ENCODE measurements around the gene KRT31. TPM values are rescaled to one million over a fixed set of nuclear protein-coding genes. Genes with fewer than 3 reads are reported as not detected.

The KRT31 gene
- total and polyA plus RNA-seq, 2 of the 8 experiments (the other 6 are each of a cell fraction or from before 2014, with no cell fraction given), result not detected

- H4K91ac ChIP-seq (replicated peaks; ENCODE audit: insufficient read length, low read length), result no peak overlapping the region
- no peaks in the 10 kb centered on the region for H3K4me1 ChIP-seq (replicated peaks in 1 of 4; ENCODE audit: control insufficient read depth in 3 of 4, insufficient read depth in 4 of 4, low read length in 3 of 4)
- H3K27me3 ChIP-seq (replicated peaks in 1 of 4; ENCODE audit: control insufficient read depth in 3 of 4, extremely low read depth in 1 of 4, insufficient read depth in 3 of 4, low read length in 3 of 4), result no peaks in the 10 kb centered on the region
- H3K9me3 ChIP-seq (ENCODE audit: insufficient read depth in 2 of 2, low read depth in 1 of 2, low read length in 1 of 2), result peaks cover 0 to 2% of the 10 kb centered on the region in 2 experiments; a peak in 1 of 4 replicates
- H3K36me3 ChIP-seq (ENCODE audit: control insufficient read depth in 2 of 4, insufficient read depth in 4 of 4, low read length in 3 of 4), result no peaks in the 10 kb centered on the region
- no peak overlapping the region for H3K4me2 ChIP-seq (ENCODE audit: insufficient read depth in 1 of 2, low read depth in 2 of 2, low read length in 2 of 2)
- no peak overlapping the region for H2BK120ac ChIP-seq (replicated peaks; ENCODE audit: low read depth, low read length)
- no peak overlapping the region for H3K4me3 ChIP-seq (ENCODE audit: extremely low read depth in 1 of 4, insufficient read depth in 2 of 4, low read depth in 3 of 4, low read length in 4 of 4)
- no peak overlapping the region for H3K23ac ChIP-seq (ENCODE audit: insufficient read length)
- no peak overlapping the region for H3K56ac ChIP-seq (replicated peaks; ENCODE audit: insufficient read length, low read depth, low read length)
- no peak for TF ChIP-seq TEAD4 (IDR thresholded peaks at IDR 0.05; ENCODE audit: low read depth, low read length)
- no peak for TF ChIP-seq RAD21 (IDR thresholded peaks at IDR 0.05 in 1 of 2, conservative IDR thresholded peaks at IDR 0.05 in 1 of 2; ENCODE audit: low read depth in 2 of 2, low read length in 2 of 2)
- no peak for TF ChIP-seq HDAC2 (IDR thresholded peaks at IDR 0.05; ENCODE audit: borderline replicate concordance in 1 of 2, low read depth in 2 of 2, low read length in 2 of 2)
- TF ChIP-seq JUN (IDR thresholded peaks at IDR 0.05; ENCODE audit: low read depth, low read length), result no peak
- TF ChIP-seq POU5F1 (IDR thresholded peaks at IDR 0.05; ENCODE audit: low read depth, low read length), result no peak
- TF ChIP-seq JUND (IDR thresholded peaks at IDR 0.05; ENCODE audit: low read length), result no peak
- TF ChIP-seq HDAC6 (IDR thresholded peaks at IDR 0.05; ENCODE audit: low read depth, low read length), result no peak
- no peak for TF ChIP-seq CTCF (IDR thresholded peaks at IDR 0.05; ENCODE audit: control extremely low read depth in 1 of 3, insufficient read depth in 1 of 3, low read depth in 1 of 3, low read length in 3 of 3)
- no peaks in the 10 kb centered on the region for H3K79me2 ChIP-seq (ENCODE audit: control insufficient read depth in 1 of 2, insufficient read depth in 2 of 2, low read length in 2 of 2)
- H3K14ac ChIP-seq (ENCODE audit: insufficient read length), result no peak overlapping the region
- no peak overlapping the region for H2AK5ac ChIP-seq (ENCODE audit: low read depth, low read length)
- H4K8ac ChIP-seq (ENCODE audit: extremely low read depth, insufficient read depth, low read length), result no peak overlapping the region
- no peak for DNase-seq (ENCODE audit: low read depth in 1 of 2, low spot score in 2 of 2)
- no peak overlapping the region for H4K5ac ChIP-seq (ENCODE audit: insufficient read length, low read depth, low read length)
- no peak overlapping the region for H2BK5ac ChIP-seq (ENCODE audit: low read depth, low read length)
- no peak overlapping the region for H3K9ac ChIP-seq (replicated peaks in 1 of 4; ENCODE audit: extremely low read depth in 1 of 4, low read depth in 3 of 4, low read length in 3 of 4)
- H4K20me1 ChIP-seq (replicated peaks in 1 of 2; ENCODE audit: control insufficient read depth in 1 of 2, insufficient read depth in 2 of 2, low read length in 2 of 2), result no peaks in the 10 kb centered on the region
- ChIA-PET POLR2A (ENCODE audit: partially characterized antibody) (no interaction called here), CTCF (ENCODE audit: partially characterized antibody) (interaction anchor here (0.6 kb wide), 1 partner anchor 42 kb away, joined by 3 read pairs; no protein-coding TSS in a partner anchor)
- no peak overlapping the region for H2BK20ac ChIP-seq (ENCODE audit: low read length)
- no peak overlapping the region for H2AFZ ChIP-seq (ENCODE audit: low read length)
- no peak overlapping the region for H3K18ac ChIP-seq (ENCODE audit: extremely low read depth, low read length)
- FAIRE-seq, result no peak
- H3K23me2 ChIP-seq (ENCODE audit: low read depth, low read length), result peaks cover 1% of the 10 kb centered on the region; the same call in 1 of the 2 replicates
- no peak overlapping the region for H2BK15ac ChIP-seq (ENCODE audit: low read length)
- H3K79me1 ChIP-seq (ENCODE audit: low read depth, low read length), result no peaks in the 10 kb centered on the region
- no peak overlapping the region for H2BK12ac ChIP-seq (ENCODE audit: low read depth, low read length)
- no peak overlapping the region for H3K27ac ChIP-seq (ENCODE audit: low read depth, low read length)
- H3K4ac ChIP-seq (replicated peaks; ENCODE audit: insufficient read length, low read depth, low read length), result no peak overlapping the region
Measured at GRCh38 chr17:41366070-41366469, 31.3 kb downstream of the KRT31 start.
